T-cell (primary cell): ENCODE results near the gene ELOVL2. TPM values are rescaled to one million over a fixed set of nuclear protein-coding genes. Genes with fewer than 3 reads are reported as not detected.

Source experiments
- ATAC-seq, 4 experiments: fragments of 200-7000 bp in 3 of 4; fragments of 150-1000 bp in 1 of 4; cut with Tn5 transposase; replicated peaks in 1 of 4; 1 replicate in 3 of 4; 2 replicates in 1 of 4; pipeline ENCODE4 v1.10.0; 2021; ENCODE audit warnings: moderate library complexity in 3 of 4, mild to moderate bottlenecking in 2 of 4, moderate number of reproducible peaks in 1 of 4
- CTCF ChIA-PET, 2 donors: fragments of 300-600 bp; sonication (Branson Sonifier 250); formaldehyde crosslinking; loops; one replicate each; lab custom pipeline; 2022; ENCODE audit warnings: antibody characterized with exemption in 2 of 2; lab: Charles Lee
- POLR2A ChIA-PET, 2 donors: fragments of 300-600 bp; sonication (Branson Sonifier 250); formaldehyde crosslinking; loops; one replicate each; lab custom pipeline; 2022; ENCODE audit warnings: antibody characterized with exemption in 2 of 2; lab: Charles Lee
- DNase-seq, 35 experiments: peaks; one replicate each; pipeline versions ENCODE4 v3.0.0 to v3.0.0-alpha.2; 2013 to 2023
- H3K27ac ChIP-seq: one replicate; pipeline ENCODE4 v1.5.1; 2013; ENCODE audit warnings: low read length
- H3K27me3 ChIP-seq, 2 experiments: replicated peaks in 1 of 2; 1 replicate in 1 of 2; 2 replicates in 1 of 2; pipeline versions ENCODE4 v1.6.1 to v1.7.0; 2013; ENCODE audit warnings: low read length in 1 of 2, mixed read lengths in 1 of 2; ENCODE audit not compliant: control insufficient read depth in 2 of 2, insufficient read depth in 2 of 2; ENCODE audit errors: extremely low read depth in 1 of 2
- H3K36me3 ChIP-seq, 2 donors: 1 replicate in 1 of 2; 2 replicates in 1 of 2; pipeline versions ENCODE4 v1.6.1 to v1.7.0; 2013; ENCODE audit warnings: low read length in 1 of 2; ENCODE audit not compliant: control insufficient read depth in 2 of 2, insufficient read depth in 1 of 2; ENCODE audit errors: extremely low read depth in 1 of 2
- H3K4me1 ChIP-seq, 2 experiments: 1 replicate in 1 of 2; 2 replicates in 1 of 2; pipeline versions ENCODE4 v1.6.1 to v1.7.0; 2013; ENCODE audit warnings: low read length in 2 of 2, mixed read lengths in 1 of 2; ENCODE audit not compliant: insufficient read depth in 2 of 2, control insufficient read depth in 1 of 2; ENCODE audit errors: extremely low read depth in 1 of 2
- H3K4me3 ChIP-seq, 2 donors: 1 replicate in 1 of 2; 2 replicates in 1 of 2; pipeline versions ENCODE4 v1.5.1 to v1.7.0; 2013; ENCODE audit warnings: mild to moderate bottlenecking in 2 of 2, low read length in 1 of 2, moderate library complexity in 1 of 2; ENCODE audit not compliant: control insufficient read depth in 1 of 2; ENCODE audit errors: extremely low read depth in 1 of 2
- H3K9me3 ChIP-seq: 2 replicates; pipeline ENCODE4 v1.7.0; 2013
- H3K27ac Mint-ChIP-seq, 2 donors: one replicate each; pipeline ENCODE4 v1.8.0; 2020 to 2021; ENCODE audit warnings: mild to moderate bottlenecking in 2 of 2, mixed read lengths in 2 of 2
- H3K27me3 Mint-ChIP-seq, 2 donors: one replicate each; pipeline ENCODE4 v1.8.0; 2021 to 2022; ENCODE audit warnings: mixed read lengths in 2 of 2
- H3K36me3 Mint-ChIP-seq: one replicate; pipeline ENCODE4 v1.8.0; 2021; ENCODE audit warnings: mixed read lengths
- H3K4me1 Mint-ChIP-seq, 3 donors: one replicate each; pipeline ENCODE4 v1.8.0; 2020 to 2022; ENCODE audit warnings: mixed read lengths in 3 of 3, mild to moderate bottlenecking in 1 of 3
- H3K4me3 Mint-ChIP-seq, 3 donors: one replicate each; pipeline ENCODE4 v1.8.0; 2020 to 2022; ENCODE audit warnings: mild to moderate bottlenecking in 3 of 3, mixed read lengths in 3 of 3, moderate library complexity in 3 of 3
- H3K9me3 Mint-ChIP-seq, 3 donors: one replicate each; pipeline ENCODE4 v1.8.0; 2020 to 2022; ENCODE audit warnings: mixed read lengths in 3 of 3
- WGBS: methylation state at CpG from one replicate; pipeline ENCODE4 v1.1.5; 2013; ENCODE audit warnings: missing lambda C conversion rate; ENCODE audit not compliant: insufficient coverage; 5-methylcytosine and 5-hydroxymethylcytosine counted together
- total RNA-seq, 35 experiments: library from RNA in 6 of 35; stranded (reverse) in 6 of 35; fragments of 120-200 nt in 1 of 35; gene quantifications; one replicate each; pipeline versions ENCODE4 v1.2.1 to v1.2.4 and lab custom pipeline; 2013 to 2026

The ELOVL2 gene
- total RNA-seq, 5 donors from 2014 or later (not counting 1 experiment from before 2014, with no cell fraction given), result 0.06 to 0.12 TPM; not detected in 3

GRCh38 chr6:10933126-10933525 is 111.0 kb downstream of the ELOVL2 start:
- DNase-seq (no peak), ATAC-seq (no peak)
- Histone ChIP-seq H3K27me3 (peaks cover 0 to 12% of the 10 kb centered on the region in 2 experiments), H3K4me3 (no peak overlapping the region), H3K4me1 (no peaks in the 10 kb centered on the region), H3K36me3 (no peaks in the 10 kb centered on the region), H3K9me3 (no peaks in the 10 kb centered on the region), H3K27ac (no peak overlapping the region)
- ChIA-PET CTCF (no interaction called here), POLR2A (no interaction called here)
- H3K36me3 Mint-ChIP-seq, result no peaks in the 10 kb centered on the region
- peaks cover 0 to 3% (median 0%) of the 10 kb centered on the region in 3 donors for H3K9me3 Mint-ChIP-seq
- H3K4me3 Mint-ChIP-seq, result no peak overlapping the region
- no peaks in the 10 kb centered on the region for H3K4me1 Mint-ChIP-seq
- no peak overlapping the region for H3K27ac Mint-ChIP-seq
- peaks cover 19 to 31% of the 10 kb centered on the region in 2 donors for H3K27me3 Mint-ChIP-seq
- WGBS, result no CpG with 5 or more reads among the region's 1 CpG

Other genes with a start within 250 kb of the ELOVL2 start
- gene MAK, start 205.8 kb downstream of the ELOVL2 start, total RNA-seq, result under 1 TPM in 3 of 5 donors, not detected in 2; 0.19 to 0.26 (median 0.23) TPM
- gene GCM2, start 162.3 kb downstream of the ELOVL2 start, total RNA-seq, result not detected
- gene SYCP2L, start 157.3 kb downstream of the ELOVL2 start, total RNA-seq, result under 1 TPM in 1 of 5 donors, not detected in 4; 0.56 TPM
- 1 to 10 TPM; 3.6 to 8.0 (median 5.3) TPM for gene SMIM13, start 49.5 kb upstream of the ELOVL2 start, total RNA-seq
- under 1 TPM in 1 of 5 donors, not detected in 4; 0.10 TPM for gene ERVFRD-1, start 67.4 kb upstream of the ELOVL2 start, total RNA-seq
- gene NEDD9, start 188.4 kb upstream of the ELOVL2 start, total RNA-seq, result 10 to 100 TPM; 30.8 to 55.3 (median 33.7) TPM